Measurements from ENCODE around the gene ABI1.

Gene ABI1

GRCh38 chr10:26781797-26782196, 79.0 kb downstream of the ABI1 start:
- peaks cover 59% of the 10 kb centered on the region for H3K4me1 ChIP-seq (ENCODE audit: low read depth, poor library complexity, severe bottlenecking)
- H3K4me3 ChIP-seq (IDR thresholded peaks at IDR 0.05; ENCODE audit: insufficient read depth, low read depth, low read length) = no peak overlapping the region
- H3K27ac ChIP-seq = no peak overlapping the region
- H3K79me2 ChIP-seq (ENCODE audit: insufficient read depth, low read depth) = peaks cover 84% of the 10 kb centered on the region
- H4K20me1 ChIP-seq (ENCODE audit: insufficient read depth) = peaks cover 19% of the 10 kb centered on the region; the same call in 1 of the 2 replicates
- no peak for TF ChIP-seq CTCF (conservative IDR thresholded peaks at IDR 0.05; ENCODE audit: low read depth, low read length)
- H2AFZ ChIP-seq (ENCODE audit: low read depth) = no peak overlapping the region
- H3K9ac ChIP-seq = no peak overlapping the region
- no peaks in the 10 kb centered on the region for H3K36me3 ChIP-seq (ENCODE audit: insufficient read depth)
- H3K4me2 ChIP-seq = no peak overlapping the region
- no peaks in the 10 kb centered on the region for H3K27me3 ChIP-seq (ENCODE audit: insufficient read depth, low read depth)

GRCh38 chr10:26780793-26781601, 79.8 kb downstream of the ABI1 start:
- H3K4me2 ChIP-seq = 0 out of 2 replicates have a peak overlapping the region, but pooled peaks have one; percentile 2
- no peak for TF ChIP-seq CTCF (conservative IDR thresholded peaks at IDR 0.05; ENCODE audit: low read depth, low read length)
- H3K27ac ChIP-seq = no peak overlapping the region
- peaks cover 61% of the 10 kb centered on the region for H3K4me1 ChIP-seq (ENCODE audit: low read depth, poor library complexity, severe bottlenecking)
- no peaks in the 10 kb centered on the region for H3K27me3 ChIP-seq (ENCODE audit: insufficient read depth, low read depth)
- no peak overlapping the region for H3K9ac ChIP-seq
- H3K36me3 ChIP-seq (ENCODE audit: insufficient read depth) = no peaks in the 10 kb centered on the region
- peaks cover 19% of the 10 kb centered on the region; the same call in 1 of the 2 replicates for H4K20me1 ChIP-seq (ENCODE audit: insufficient read depth)
- no peak overlapping the region for H2AFZ ChIP-seq (ENCODE audit: low read depth)
- H3K79me2 ChIP-seq (ENCODE audit: insufficient read depth, low read depth) = peaks cover 77% of the 10 kb centered on the region
- no peak overlapping the region for H3K4me3 ChIP-seq (IDR thresholded peaks at IDR 0.05; ENCODE audit: insufficient read depth, low read depth, low read length)

GRCh38 chr10:26780106-26780792, 80.5 kb downstream of the ABI1 start:
- peaks cover 78% of the 10 kb centered on the region; the same call in 1 of the 2 replicates for H3K79me2 ChIP-seq (ENCODE audit: insufficient read depth, low read depth)
- H3K27me3 ChIP-seq (ENCODE audit: insufficient read depth, low read depth) = no peaks in the 10 kb centered on the region
- TF ChIP-seq CTCF (conservative IDR thresholded peaks at IDR 0.05; ENCODE audit: low read depth, low read length) = no peak
- peaks cover 19% of the 10 kb centered on the region; the same call in 1 of the 2 replicates for H4K20me1 ChIP-seq (ENCODE audit: insufficient read depth)
- no peak overlapping the region for H3K27ac ChIP-seq
- H3K4me3 ChIP-seq (IDR thresholded peaks at IDR 0.05; ENCODE audit: insufficient read depth, low read depth, low read length) = no peak overlapping the region
- H3K9ac ChIP-seq = no peak overlapping the region
- H3K36me3 ChIP-seq (ENCODE audit: insufficient read depth) = no peaks in the 10 kb centered on the region
- H3K4me2 ChIP-seq = 0 out of 2 replicates have a peak overlapping the region, but pooled peaks have one; percentile 2
- no peak overlapping the region for H2AFZ ChIP-seq (ENCODE audit: low read depth)
- H3K4me1 ChIP-seq (ENCODE audit: low read depth, poor library complexity, severe bottlenecking) = peaks cover 62% of the 10 kb centered on the region

GRCh38 chr10:26779176-26779860, 81.4 kb downstream of the ABI1 start:
- Histone ChIP-seq H3K79me2 (ENCODE audit: insufficient read depth, low read depth) (peaks cover 73% of the 10 kb centered on the region; the same call in 1 of the 2 replicates), H3K27me3 (ENCODE audit: insufficient read depth, low read depth) (no peaks in the 10 kb centered on the region), H2AFZ (ENCODE audit: low read depth) (no peak overlapping the region), H3K9ac (no peak overlapping the region), H4K20me1 (ENCODE audit: insufficient read depth) (peaks cover 19% of the 10 kb centered on the region; the same call in 1 of the 2 replicates), H3K4me2 (no peak overlapping the region), H3K27ac (no peak overlapping the region), H3K4me1 (ENCODE audit: low read depth, poor library complexity, severe bottlenecking) (peaks cover 71% of the 10 kb centered on the region), H3K4me3 (IDR thresholded peaks at IDR 0.05; ENCODE audit: insufficient read depth, low read depth, low read length) (no peak overlapping the region), H3K36me3 (ENCODE audit: insufficient read depth) (no peaks in the 10 kb centered on the region)
- no peak for TF ChIP-seq CTCF (conservative IDR thresholded peaks at IDR 0.05; ENCODE audit: low read depth, low read length)

All from KMS-11 (cell line).